IPS DF 6.9 (cell line): Measurements from ENCODE around the gene TMEM204.

Source experiments
- DNase-seq: peaks from one replicate; pipeline ENCODE4 v3.0.0-alpha.2; 2013; ENCODE audit warnings: low read depth, low spot score
- H3K27ac ChIP-seq: one replicate; pipeline ENCODE4 v1.5.1; 2013; ENCODE audit warnings: low read length, control low read depth
- H3K27me3 ChIP-seq: 2 replicates; pipeline ENCODE4 v1.6.1; 2013; ENCODE audit warnings: mild to moderate bottlenecking, low read length; ENCODE audit not compliant: control insufficient read depth, insufficient read depth
- H3K36me3 ChIP-seq: 2 replicates; pipeline ENCODE4 v1.6.1; 2013; ENCODE audit warnings: low read length; ENCODE audit not compliant: control insufficient read depth, insufficient read depth
- H3K4me1 ChIP-seq: 2 replicates; pipeline ENCODE4 v1.6.1; 2013; ENCODE audit warnings: low read length; ENCODE audit not compliant: control insufficient read depth, insufficient read depth
- H3K4me3 ChIP-seq: 2 replicates; pipeline ENCODE4 v1.5.1; 2013; ENCODE audit warnings: mild to moderate bottlenecking, low read length
- H3K9me3 ChIP-seq: 2 replicates; pipeline ENCODE4 v1.6.1; 2013; ENCODE audit warnings: low read length, inconsistent platforms; ENCODE audit not compliant: control insufficient read depth, insufficient read depth
- WGBS: extraction: QIAGEN DNeasy Blood & Tissue Kit; methylation state at CpG from one replicate; pipeline ENCODE4 v1.1.7; 2013; ENCODE audit warnings: mixed read lengths, missing lambda C conversion rate; ENCODE audit not compliant: insufficient read length, insufficient coverage; 5-methylcytosine and 5-hydroxymethylcytosine counted together

TMEM204 gene

GRCh38 chr16:1560866-1561265 is 27.4 kb downstream of the TMEM204 start:
- H3K4me3 ChIP-seq = no peak overlapping the region
- H3K27me3 ChIP-seq = no peaks in the 10 kb centered on the region
- no peaks in the 10 kb centered on the region for H3K9me3 ChIP-seq
- H3K4me1 ChIP-seq = no peaks in the 10 kb centered on the region; the same call in 1 of the 2 replicates
- WGBS = no CpG with 5 or more reads among the region's 12 CpGs
- no peak for DNase-seq
- H3K27ac ChIP-seq = no peak overlapping the region
- 0 out of 2 replicates have a peak, but pooled peaks cover 3% of the 10 kb centered on the region for H3K36me3 ChIP-seq

GRCh38 chr16:1561266-1561665 is 27.8 kb downstream of the TMEM204 start:
- H3K36me3 ChIP-seq = 0 out of 2 replicates have a peak, but pooled peaks cover 3% of the 10 kb centered on the region
- H3K27me3 ChIP-seq = no peaks in the 10 kb centered on the region
- DNase-seq = no peak
- no peak overlapping the region for H3K27ac ChIP-seq
- H3K4me1 ChIP-seq = no peaks in the 10 kb centered on the region; the same call in 1 of the 2 replicates
- H3K4me3 ChIP-seq = no peak overlapping the region
- no peaks in the 10 kb centered on the region for H3K9me3 ChIP-seq
- no CpG with 5 or more reads among the region's 7 CpGs for WGBS

DNA sequence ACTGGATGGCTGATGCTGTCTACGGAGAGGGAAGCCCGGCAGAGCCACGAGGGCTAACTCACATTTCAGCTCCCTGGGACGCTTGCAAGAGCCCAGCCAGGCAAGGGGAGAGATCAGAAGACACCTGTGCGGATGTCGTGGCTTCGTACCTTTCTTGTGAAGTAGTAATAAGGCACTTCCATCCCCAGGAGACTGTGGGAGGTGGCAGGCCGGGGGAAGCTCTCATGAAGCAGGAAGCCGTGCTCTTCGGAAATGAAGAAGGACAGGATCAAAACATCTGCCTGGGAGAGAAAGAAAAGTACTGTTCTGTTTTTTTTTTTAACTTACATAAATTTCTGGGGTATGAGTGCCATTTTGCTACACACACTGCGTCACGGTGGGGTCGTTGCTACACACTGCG is 28.4 kb downstream of the TMEM204 start:
- WGBS = no CpG with 5 or more reads among the region's 14 CpGs
- Histone ChIP-seq H3K27me3 (no peaks in the 10 kb centered on the region), H3K4me3 (no peak overlapping the region), H3K9me3 (no peaks in the 10 kb centered on the region), H3K27ac (no peak overlapping the region), H3K4me1 (no peaks in the 10 kb centered on the region; the same call in 1 of the 2 replicates), H3K36me3 (0 out of 2 replicates have a peak, but pooled peaks cover 3% of the 10 kb centered on the region)
- DNase-seq = no peak

GRCh38 chr16:1563786-1564185 is 30.3 kb downstream of the TMEM204 start:
- Histone ChIP-seq H3K36me3 (0 out of 2 replicates have a peak, but pooled peaks cover 3% of the 10 kb centered on the region), H3K4me3 (no peak overlapping the region), H3K27ac (no peak overlapping the region), H3K9me3 (no peaks in the 10 kb centered on the region), H3K4me1 (no peaks in the 10 kb centered on the region; the same call in 1 of the 2 replicates), H3K27me3 (no peaks in the 10 kb centered on the region)
- WGBS = no CpG with 5 or more reads among the region's 20 CpGs
- DNase-seq = no peak

DNA sequence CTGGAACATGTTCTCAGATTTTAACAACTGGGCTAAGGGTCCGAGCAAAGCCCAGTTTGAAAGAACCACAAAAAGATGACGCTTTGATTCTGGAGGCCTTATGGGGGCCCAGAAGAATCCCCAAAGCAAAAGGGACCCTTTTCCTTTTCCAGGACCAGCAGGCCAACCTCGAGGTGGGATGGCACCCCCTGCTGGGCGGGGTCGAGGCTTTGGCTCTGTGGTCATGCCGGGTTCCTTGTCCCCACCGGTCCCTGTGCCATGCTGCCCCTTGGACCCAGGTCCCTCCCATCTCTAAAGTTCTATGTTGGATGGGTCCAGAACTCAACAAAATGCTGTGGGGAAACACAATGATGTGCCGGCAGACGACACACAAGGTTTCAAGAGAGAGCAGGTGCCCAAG is 30.9 kb downstream of the TMEM204 start:
- no CpG with 5 or more reads among the region's 9 CpGs for WGBS
- DNase-seq = no peak
- Histone ChIP-seq H3K9me3 (no peaks in the 10 kb centered on the region), H3K4me1 (no peaks in the 10 kb centered on the region; the same call in 1 of the 2 replicates), H3K27me3 (no peaks in the 10 kb centered on the region), H3K36me3 (0 out of 2 replicates have a peak, but pooled peaks cover 3% of the 10 kb centered on the region), H3K27ac (no peak overlapping the region), H3K4me3 (no peak overlapping the region)

DNA sequence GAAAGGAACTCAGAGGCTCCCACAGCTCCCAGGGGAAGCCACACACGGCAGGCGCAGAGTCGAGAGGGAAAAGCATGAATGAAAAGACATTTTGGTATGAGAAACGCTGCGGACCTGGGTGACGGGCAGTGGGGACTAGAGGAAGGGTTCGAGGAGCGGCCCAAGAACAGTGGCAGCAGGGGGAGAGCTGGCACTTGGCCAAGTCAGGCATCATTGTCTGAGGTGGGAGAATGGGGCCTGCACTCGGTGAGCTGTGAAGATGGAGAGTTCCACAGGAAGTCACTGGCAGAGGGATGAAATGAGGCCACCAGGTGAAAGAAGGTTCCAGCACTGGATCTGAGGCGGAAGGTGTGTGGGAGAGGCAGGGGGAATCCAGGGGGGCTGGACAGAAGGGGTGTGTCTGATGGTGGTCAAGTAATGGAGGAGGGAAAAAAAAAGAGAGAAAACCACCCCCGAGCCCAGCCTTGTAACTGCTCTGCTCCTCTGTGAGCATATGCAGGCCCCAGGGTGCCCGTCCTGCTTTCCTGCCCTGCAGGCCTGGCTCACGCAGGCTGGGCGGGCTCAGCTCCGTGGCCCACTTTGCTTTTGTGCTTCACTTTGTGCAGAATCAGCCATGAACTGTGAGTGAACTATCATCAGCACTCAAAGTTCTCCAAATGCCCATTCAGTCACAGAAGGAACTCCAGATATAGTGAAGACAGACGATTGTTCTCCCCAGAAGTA is 31.8 kb downstream of the TMEM204 start:
- no peak overlapping the region for H3K27ac ChIP-seq
- no peaks in the 10 kb centered on the region; the same call in 1 of the 2 replicates for H3K4me1 ChIP-seq
- no CpG with 5 or more reads among the region's 16 CpGs for WGBS
- no peak for DNase-seq
- no peaks in the 10 kb centered on the region for H3K9me3 ChIP-seq
- H3K27me3 ChIP-seq = no peaks in the 10 kb centered on the region
- H3K36me3 ChIP-seq = peaks cover 3% of the 10 kb centered on the region; the same call in 1 of the 2 replicates
- no peak overlapping the region for H3K4me3 ChIP-seq

GRCh38 chr16:1567988-1568387 is 34.5 kb downstream of the TMEM204 start:
- no peak for DNase-seq
- no CpG with 5 or more reads among the region's 13 CpGs for WGBS
- H3K27ac ChIP-seq = no peak overlapping the region
- no peaks in the 10 kb centered on the region; the same call in 1 of the 2 replicates for H3K36me3 ChIP-seq
- H3K9me3 ChIP-seq = no peaks in the 10 kb centered on the region
- no peaks in the 10 kb centered on the region for H3K27me3 ChIP-seq
- H3K4me1 ChIP-seq = no peaks in the 10 kb centered on the region; the same call in 1 of the 2 replicates
- H3K4me3 ChIP-seq = no peak overlapping the region; the same call in 1 of the 2 replicates

DNA sequence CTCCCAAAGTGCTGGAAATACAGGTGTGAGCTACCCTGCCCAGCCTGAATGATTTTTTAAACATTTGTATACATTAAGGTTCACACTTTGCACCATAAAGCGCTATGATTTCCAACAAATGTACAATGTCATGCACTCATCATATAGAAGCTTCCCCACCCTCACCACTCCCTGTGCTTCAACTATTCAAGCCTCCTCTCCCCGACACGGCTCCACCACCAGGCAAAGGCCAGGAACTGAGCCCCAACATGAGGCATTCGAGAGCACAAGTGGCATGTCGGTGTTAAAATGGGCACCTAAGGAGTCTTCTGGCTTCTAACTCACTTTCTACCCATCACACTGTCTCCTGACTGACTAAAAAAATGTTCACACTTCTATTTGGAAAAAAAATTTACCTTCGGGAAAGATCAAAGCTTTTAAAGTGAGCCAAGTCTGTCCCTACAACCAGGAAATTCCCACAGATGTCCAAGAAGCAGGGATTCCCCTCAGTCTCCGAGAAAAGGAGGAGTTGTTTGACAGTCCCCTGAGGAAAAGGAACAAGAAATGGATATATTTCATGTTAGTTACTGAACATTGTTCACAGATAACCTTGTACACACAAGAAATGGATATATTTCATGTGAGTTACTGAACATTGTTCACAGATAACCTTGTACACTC is 37.7 kb downstream of the TMEM204 start:
- no peak overlapping the region for H3K27ac ChIP-seq
- no CpG with 5 or more reads among the region's 7 CpGs for WGBS
- H3K36me3 ChIP-seq = no peaks in the 10 kb centered on the region; the same call in 1 of the 2 replicates
- DNase-seq = no peak
- H3K9me3 ChIP-seq = no peaks in the 10 kb centered on the region
- no peak overlapping the region for H3K4me3 ChIP-seq
- no peaks in the 10 kb centered on the region for H3K27me3 ChIP-seq
- H3K4me1 ChIP-seq = no peaks in the 10 kb centered on the region

DNA sequence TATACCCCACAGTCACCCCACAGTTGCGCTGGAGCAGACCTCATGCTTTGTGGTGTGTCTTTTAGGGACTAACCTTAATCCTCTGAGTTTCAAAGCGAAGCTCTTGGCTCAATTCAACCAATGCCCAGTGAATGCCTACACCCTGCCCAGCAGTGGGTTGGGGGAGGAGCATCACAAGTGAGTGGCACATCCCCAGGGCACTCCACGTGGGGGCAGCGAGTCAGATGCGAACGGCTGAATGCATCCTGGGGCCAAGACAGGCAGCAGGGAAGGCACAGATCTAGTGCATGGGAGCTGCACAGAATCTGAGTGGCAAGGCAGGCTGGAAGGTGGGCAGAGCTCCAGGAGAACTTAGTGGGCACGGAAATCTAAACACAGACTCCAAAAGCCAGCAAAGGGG is 39.2 kb downstream of the TMEM204 start:
- Histone ChIP-seq H3K27ac (no peak overlapping the region), H3K4me1 (no peaks in the 10 kb centered on the region), H3K9me3 (no peaks in the 10 kb centered on the region), H3K27me3 (no peaks in the 10 kb centered on the region), H3K4me3 (no peak overlapping the region), H3K36me3 (no peaks in the 10 kb centered on the region; the same call in 1 of the 2 replicates)
- DNase-seq = no peak
- no CpG with 5 or more reads among the region's 7 CpGs for WGBS

- Histone ChIP-seq H3K27ac (no peak overlapping the region), H3K9me3 (no peaks in the 10 kb centered on the region), H3K36me3 (no peaks in the 10 kb centered on the region; the same call in 1 of the 2 replicates), H3K4me3 (no peak overlapping the region), H3K27me3 (no peaks in the 10 kb centered on the region), H3K4me1 (no peaks in the 10 kb centered on the region)
- no CpG with 5 or more reads among the region's 5 CpGs for WGBS
- no peak for DNase-seq
Measured at GRCh38 chr16:1573301-1573700, 39.8 kb downstream of the TMEM204 start.
